Karpas-422 (cell line): ENCODE measurements around the gene ZNF329. TPM values are rescaled to one million over a fixed set of nuclear protein-coding genes. Genes with fewer than 3 reads are reported as not detected.

Experiments
- DNase-seq: peaks from one replicate; pipeline ENCODE4 v3.0.0-alpha.2; 2015
- H2AFZ ChIP-seq: fragments of 200-600 bp; sonication (generic); 2 replicates; pipeline ENCODE4 v1.6.1; 2014; ENCODE audit warnings: antibody characterized with exemption, low read length, mixed read lengths
- H3K27ac ChIP-seq: fragments of 200-600 bp; sonication (generic); 2 replicates; pipeline ENCODE4 v1.5.1; 2014; ENCODE audit warnings: mild to moderate bottlenecking, low read length, moderate library complexity
- H3K27me3 ChIP-seq: fragments of 200-600 bp; sonication (generic); 2 replicates; pipeline ENCODE4 v1.6.1; 2014; ENCODE audit warnings: low read length, mixed read lengths
- H3K36me3 ChIP-seq: fragments of 200-600 bp; sonication (generic); 2 replicates; pipeline ENCODE4 v1.6.1; 2014; ENCODE audit warnings: low read length, mixed read lengths; ENCODE audit not compliant: insufficient read depth
- H3K4me1 ChIP-seq: fragments of 200-600 bp; sonication (generic); 2 replicates; pipeline ENCODE4 v1.6.1; 2014; ENCODE audit warnings: mild to moderate bottlenecking, low read length, mixed read lengths
- H3K4me2 ChIP-seq: fragments of 200-600 bp; sonication (generic); 2 replicates; pipeline ENCODE4 v1.6.1; 2014; ENCODE audit warnings: low read length, low read depth, mild to moderate bottlenecking; ENCODE audit not compliant: poor library complexity, severe bottlenecking
- H3K4me3 ChIP-seq: fragments of 200-600 bp; sonication (generic); 2 replicates; pipeline ENCODE4 v1.5.1; 2014; ENCODE audit warnings: mild to moderate bottlenecking, antibody characterized with exemption, low read length, mixed read lengths
- H3K79me2 ChIP-seq: fragments of 200-600 bp; sonication (generic); 2 replicates; pipeline ENCODE4 v1.6.1; 2014; ENCODE audit warnings: mild to moderate bottlenecking, low read length, mixed read lengths
- H3K9ac ChIP-seq: fragments of 200-600 bp; sonication (generic); 2 replicates; pipeline ENCODE4 v1.6.0; 2014; ENCODE audit warnings: low read length
- H3K9me2 ChIP-seq: fragments of 200-600 bp; sonication (generic), shearing (Covaris generic); replicated peaks from 2 replicates; pipeline ENCODE4 v1.6.0; 2014; ENCODE audit warnings: mild to moderate bottlenecking, low read length, moderate library complexity; ENCODE audit not compliant: insufficient read depth
- H3K9me3 ChIP-seq: fragments of 300-700, 200-600 bp; sonication (generic); 2 replicates; pipeline ENCODE4 v1.6.1; 2014; ENCODE audit warnings: low read length, mixed read lengths
- H4K20me1 ChIP-seq: fragments of 200-600 bp; sonication (generic); 2 replicates; pipeline ENCODE4 v1.6.1; 2014; ENCODE audit warnings: mild to moderate bottlenecking, antibody characterized with exemption, low read length, low read depth; ENCODE audit not compliant: insufficient read depth
- total RNA-seq: library from RNA; depleted of rRNA; stranded (reverse); fragments of >200 nt; shearing (Covaris generic); gene quantifications from 2 replicates; pipeline ENCODE4 v1.2.3, GENCODE V29; 2014; ENCODE audit warnings: low replicate concordance

The ZNF329 gene
- total RNA-seq, 1 experiment from 2014 or later = 7.8 TPM

DNA sequence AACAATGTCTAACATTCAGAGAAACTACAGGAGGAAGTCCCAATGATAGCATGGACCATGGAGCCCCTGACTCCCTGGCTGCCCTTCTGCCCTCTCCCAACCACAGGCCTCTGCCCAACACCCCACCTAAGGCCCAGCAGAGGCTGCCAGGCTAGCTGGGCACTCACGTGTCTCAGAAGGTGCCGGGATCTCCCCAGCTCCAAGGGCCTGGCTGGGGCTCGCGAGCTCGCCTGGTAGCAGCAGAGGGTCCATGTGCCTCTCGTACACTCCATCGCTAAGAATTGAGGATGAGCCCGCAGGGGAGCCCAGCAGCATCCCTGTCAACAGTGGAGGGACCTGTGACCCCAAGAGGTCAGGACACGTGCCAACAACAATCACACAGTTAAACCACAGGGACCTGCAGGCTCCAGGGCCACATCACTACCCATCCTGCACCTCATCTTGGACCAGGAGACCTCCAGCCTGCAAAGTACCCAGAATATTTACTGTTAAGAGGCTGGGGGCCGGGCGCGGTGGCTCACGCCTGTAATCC, 62.0 kb downstream of the ZNF329 start:
- no peak for DNase-seq
- Histone ChIP-seq H3K36me3 (peaks cover 4% of the 10 kb centered on the region; the same call in 1 of the 2 replicates), H3K4me1 (no peaks in the 10 kb centered on the region), H4K20me1 (no peaks in the 10 kb centered on the region), H3K4me3 (no peak overlapping the region), H3K9ac (no peak overlapping the region), H3K27ac (no peak overlapping the region), H3K9me3 (peaks cover 51% of the 10 kb centered on the region; the same call in 1 of the 2 replicates), H3K27me3 (no peaks in the 10 kb centered on the region), H3K4me2 (no peak overlapping the region), H2AFZ (no peak overlapping the region), H3K79me2 (no peaks in the 10 kb centered on the region), H3K9me2 (no peaks in the 10 kb centered on the region)

DNA sequence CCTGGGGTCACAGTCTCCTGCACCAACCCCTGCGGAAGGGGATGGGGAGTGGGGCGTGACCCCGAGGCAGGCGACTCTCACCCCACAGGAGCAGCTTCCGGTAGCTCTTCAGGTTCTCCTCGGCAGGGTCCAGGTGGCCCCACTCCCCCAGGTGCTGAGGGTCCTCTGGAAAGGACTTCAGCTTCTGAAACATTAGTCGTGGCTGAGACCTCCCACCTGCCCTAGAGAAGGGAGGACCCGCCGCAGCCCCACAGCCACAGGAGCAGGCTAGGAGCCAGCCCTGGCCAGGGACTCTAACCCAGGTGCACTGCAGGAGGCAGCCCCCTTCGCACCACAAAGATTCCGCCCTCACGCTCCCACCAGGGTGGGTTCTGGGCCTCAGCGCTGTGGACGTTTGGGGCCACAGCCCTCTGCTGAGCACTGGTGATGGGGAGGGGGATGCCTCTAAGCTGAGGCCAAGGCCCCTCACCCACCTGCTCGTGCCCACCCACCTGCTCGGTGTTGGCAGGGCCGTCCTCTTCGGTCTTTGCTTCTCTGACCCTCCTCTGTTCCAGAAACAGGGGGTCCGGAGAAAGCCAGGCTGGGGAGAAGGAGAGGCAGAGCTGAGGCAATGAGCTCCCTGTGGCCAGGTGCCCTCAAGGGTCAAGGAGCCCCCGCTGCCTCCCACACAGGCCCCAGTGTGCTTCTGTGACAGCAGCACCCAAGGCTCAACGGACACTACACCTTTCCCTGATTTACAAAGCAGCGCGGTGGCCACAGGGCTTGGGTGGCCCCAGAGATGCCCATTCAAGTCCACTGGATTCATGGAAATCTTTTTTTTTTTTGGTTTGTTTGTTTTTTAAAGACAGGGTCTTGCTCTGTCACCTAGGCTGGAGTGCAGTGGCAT, 63.5 kb downstream of the ZNF329 start:
- Histone ChIP-seq H3K27ac (no peak overlapping the region), H2AFZ (no peak overlapping the region), H4K20me1 (no peaks in the 10 kb centered on the region), H3K9ac (no peak overlapping the region), H3K79me2 (no peaks in the 10 kb centered on the region), H3K9me2 (no peaks in the 10 kb centered on the region), H3K4me1 (no peaks in the 10 kb centered on the region), H3K36me3 (peaks cover 4% of the 10 kb centered on the region; the same call in 1 of the 2 replicates), H3K4me2 (no peak overlapping the region), H3K9me3 (peaks cover 49% of the 10 kb centered on the region; the same call in 1 of the 2 replicates), H3K4me3 (no peak overlapping the region), H3K27me3 (no peaks in the 10 kb centered on the region)
- no peak for DNase-seq

DNA sequence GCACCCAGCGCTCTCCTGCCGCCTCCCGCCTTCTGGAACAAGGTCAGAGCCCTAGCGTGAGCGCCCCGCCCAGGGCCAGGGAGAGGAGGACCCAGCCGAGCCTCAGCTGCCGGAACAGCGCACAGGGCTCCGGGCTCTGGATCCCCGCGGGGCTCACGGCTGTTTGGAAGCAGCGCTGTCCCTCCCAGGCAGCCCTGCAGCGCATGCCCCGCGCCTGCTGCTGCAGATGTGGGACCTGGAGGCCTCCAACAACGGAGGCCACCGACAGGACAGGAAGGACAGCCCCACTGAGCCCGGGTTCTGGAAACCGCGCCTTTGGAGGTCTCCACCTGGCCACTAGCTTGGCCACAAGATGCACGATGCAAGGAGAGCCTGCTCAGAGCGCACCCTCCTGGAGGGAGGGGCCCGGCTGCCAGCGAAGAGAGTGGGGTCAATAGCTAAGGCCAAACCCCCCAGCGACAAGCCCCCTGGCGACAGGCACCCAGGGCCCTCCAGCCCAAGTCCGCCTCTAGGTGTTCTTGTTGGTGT, 65.2 kb downstream of the ZNF329 start:
- Histone ChIP-seq H3K4me1 (no peaks in the 10 kb centered on the region), H3K79me2 (no peaks in the 10 kb centered on the region), H3K9ac (no peak overlapping the region), H3K9me3 (peaks cover 43% of the 10 kb centered on the region; the same call in 1 of the 2 replicates), H4K20me1 (no peaks in the 10 kb centered on the region), H3K27ac (no peak overlapping the region), H3K4me3 (peak overlapping the region; percentile 25; the same call in 1 of the 2 replicates), H3K9me2 (no peaks in the 10 kb centered on the region), H3K4me2 (no peak overlapping the region), H3K36me3 (peaks cover 4% of the 10 kb centered on the region; the same call in 1 of the 2 replicates), H3K27me3 (no peaks in the 10 kb centered on the region), H2AFZ (no peak overlapping the region)
- DNase-seq = no peak

DNA sequence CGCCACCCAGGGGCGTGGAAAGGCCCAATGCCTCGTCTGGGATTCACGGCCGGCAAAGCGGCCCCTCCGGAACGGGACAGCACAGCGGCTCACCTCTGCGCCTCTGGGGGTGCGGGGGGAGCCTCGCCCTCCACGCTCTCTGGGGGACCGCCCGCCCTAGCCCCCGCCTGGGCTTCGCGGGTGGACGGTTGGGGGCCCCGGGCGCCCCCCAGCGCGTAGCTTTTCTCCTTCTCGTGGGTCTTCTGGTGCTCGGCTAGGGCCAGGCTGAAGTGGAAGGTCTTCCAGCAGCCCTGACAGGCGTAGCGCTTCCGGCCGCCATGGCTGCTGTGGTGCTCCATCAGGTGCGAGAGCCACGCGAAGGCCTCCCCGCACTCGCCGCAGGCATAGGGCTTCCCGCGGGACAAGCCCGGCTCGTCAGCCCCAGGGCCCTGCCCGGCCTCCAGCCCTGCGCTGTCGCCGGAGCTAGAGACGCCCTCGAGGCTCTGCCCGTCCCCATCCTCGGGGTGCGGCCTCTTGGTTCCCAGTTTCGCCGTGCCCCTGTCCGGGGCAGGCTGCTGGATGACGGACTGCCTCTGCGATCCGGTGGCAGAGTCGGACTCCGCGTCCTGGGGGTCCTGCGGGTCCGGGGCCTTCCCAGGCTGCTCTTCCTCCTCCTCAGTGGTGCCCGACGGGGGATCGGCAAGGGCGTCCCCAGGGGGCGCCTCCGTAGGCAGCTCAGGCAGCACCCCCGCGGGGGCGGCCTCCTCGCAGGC, 65.8 kb downstream of the ZNF329 start:
- no peak overlapping the region for H3K27ac ChIP-seq
- H2AFZ ChIP-seq = no peak overlapping the region
- no peak overlapping the region for H3K4me2 ChIP-seq
- no peaks in the 10 kb centered on the region for H4K20me1 ChIP-seq
- peaks cover 4% of the 10 kb centered on the region; the same call in 1 of the 2 replicates for H3K36me3 ChIP-seq
- no peak overlapping the region for H3K4me3 ChIP-seq
- H3K9me2 ChIP-seq = no peaks in the 10 kb centered on the region
- no peaks in the 10 kb centered on the region for H3K27me3 ChIP-seq
- H3K9me3 ChIP-seq = peaks cover 41% of the 10 kb centered on the region; the same call in 1 of the 2 replicates
- no peaks in the 10 kb centered on the region for H3K79me2 ChIP-seq
- no peaks in the 10 kb centered on the region for H3K4me1 ChIP-seq
- no peak overlapping the region for H3K9ac ChIP-seq
- no peak for DNase-seq

DNA sequence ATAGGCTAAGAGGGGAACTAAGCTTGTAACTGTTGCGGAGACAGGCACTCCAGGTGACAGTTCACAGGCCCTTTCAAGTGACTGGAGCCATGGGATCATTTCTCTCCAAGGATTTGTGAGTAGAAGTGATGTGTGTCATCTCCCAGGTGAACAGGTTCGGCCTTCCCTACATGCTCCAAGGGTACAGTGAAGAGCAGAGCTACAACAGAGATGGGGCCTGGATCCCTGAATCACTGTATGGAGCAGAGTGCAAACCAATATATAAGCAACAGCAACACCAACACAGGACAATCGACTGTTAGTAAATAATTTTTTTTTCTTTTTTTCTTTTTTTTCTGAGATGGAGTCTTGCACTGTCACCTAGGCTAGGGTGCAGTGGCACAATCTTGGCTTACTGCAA, 67.6 kb downstream of the ZNF329 start:
- no peaks in the 10 kb centered on the region for H3K27me3 ChIP-seq
- H3K9ac ChIP-seq = no peak overlapping the region
- no peak for DNase-seq
- H3K36me3 ChIP-seq = peaks cover 4% of the 10 kb centered on the region; the same call in 1 of the 2 replicates
- no peak overlapping the region for H2AFZ ChIP-seq
- no peaks in the 10 kb centered on the region for H3K79me2 ChIP-seq
- no peaks in the 10 kb centered on the region for H3K4me1 ChIP-seq
- H3K9me3 ChIP-seq = peaks cover 34% of the 10 kb centered on the region; the same call in 1 of the 2 replicates
- no peaks in the 10 kb centered on the region for H3K9me2 ChIP-seq
- no peak overlapping the region for H3K27ac ChIP-seq
- H4K20me1 ChIP-seq = no peaks in the 10 kb centered on the region
- H3K4me2 ChIP-seq = no peak overlapping the region
- H3K4me3 ChIP-seq = no peak overlapping the region

DNA sequence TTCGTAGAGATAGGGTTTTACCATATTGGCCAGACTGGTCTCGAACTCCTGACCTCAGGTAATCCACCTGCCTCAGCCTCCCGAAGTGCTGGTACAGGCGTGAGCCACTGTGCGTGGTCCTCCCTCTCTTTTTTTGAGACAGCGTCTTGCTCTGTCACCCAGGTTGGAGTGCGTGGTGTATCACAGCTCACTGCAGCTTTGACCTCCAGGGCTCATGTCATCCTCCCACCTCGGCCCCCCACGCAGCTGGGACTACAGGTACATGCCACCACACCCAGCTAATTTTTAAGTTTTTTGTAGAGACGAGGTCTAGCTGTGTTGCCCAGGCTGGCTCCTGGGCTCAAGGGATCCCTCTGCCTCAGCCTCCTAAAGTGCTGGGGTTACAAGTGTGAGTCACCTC, 70.8 kb downstream of the ZNF329 start:
- DNase-seq = no peak
- Histone ChIP-seq H3K27me3 (no peaks in the 10 kb centered on the region), H3K9me2 (no peaks in the 10 kb centered on the region)

More for the DNA sequence above, 70.8 kb downstream of the ZNF329 start:
- peaks cover 4% of the 10 kb centered on the region; the same call in 1 of the 2 replicates for H3K36me3 ChIP-seq
- H3K9me3 ChIP-seq = peaks cover 20% of the 10 kb centered on the region; the same call in 1 of the 2 replicates
- H3K4me3 ChIP-seq = no peak overlapping the region
- no peaks in the 10 kb centered on the region for H4K20me1 ChIP-seq
- no peak overlapping the region for H3K27ac ChIP-seq
- no peaks in the 10 kb centered on the region for H3K4me1 ChIP-seq
- H3K79me2 ChIP-seq = no peaks in the 10 kb centered on the region
- H2AFZ ChIP-seq = no peak overlapping the region
- no peak overlapping the region for H3K4me2 ChIP-seq
- H3K9ac ChIP-seq = no peak overlapping the region
